Brain microvascular endothelial cell (primary cell): ENCODE data around the gene KCNAB1.

Source experiments
- DNase-seq: peaks from one replicate; pipeline ENCODE4 v3.0.0-alpha.2; 2020
- H3K27ac ChIP-seq: fragments of 250-450 bp; sonication (Bioruptor Pico); 2 replicates; pipeline ENCODE4 v1.5.1; 2020; ENCODE audit warnings: mild to moderate bottlenecking, moderate library complexity
- H3K27me3 ChIP-seq: fragments of 250-450 bp; sonication (Bioruptor Pico); replicated peaks from 2 replicates; pipeline ENCODE4 v1.5.1; 2020; ENCODE audit warnings: mild to moderate bottlenecking
- H3K36me3 ChIP-seq: fragments of 250-450 bp; sonication (Bioruptor Pico); replicated peaks from 2 replicates; pipeline ENCODE4 v1.5.1; 2020; ENCODE audit warnings: mild to moderate bottlenecking
- H3K4me3 ChIP-seq: 2 replicates; pipeline ENCODE4 v1.5.1; 2011; ENCODE audit warnings: low read depth, mild to moderate bottlenecking, control low read depth, low read length, moderate library complexity
- CTCF ChIP-seq: IDR thresholded peaks from 2 replicates; pipeline ENCODE4 v1.5.1; 2011; ENCODE audit warnings: low read depth, mild to moderate bottlenecking, moderate library complexity, low read length, control low read depth, inconsistent platforms; ENCODE audit errors: missing control alignments
- in situ Hi-C: cut with HindIII; loops from 2 replicates; pipeline ENCODE4 v1.10.0; 2017; ENCODE audit warnings: low sequenced_read_pairs, low pct_ligation_motif_present

The KCNAB1 gene

GRCh38 chr3:156527060-156527459, 406.7 kb downstream of the KCNAB1 start:
- in situ Hi-C loops = no loop called here
- no peaks in the 10 kb centered on the region for H3K27me3 ChIP-seq

GRCh38 chr3:156530980-156531379, 410.6 kb downstream of the KCNAB1 start:
- in situ Hi-C loops = no loop called here
- H3K4me3 ChIP-seq = no peak overlapping the region
- no peak for TF ChIP-seq CTCF
- DNase-seq = no peak
- H3K36me3 ChIP-seq = no peaks in the 10 kb centered on the region
- H3K27ac ChIP-seq = no peak overlapping the region
- H3K27me3 ChIP-seq = no peaks in the 10 kb centered on the region

More at GRCh38 chr3:156527060-156527459, 406.7 kb downstream of the KCNAB1 start:
- H3K27ac ChIP-seq = no peak overlapping the region
- H3K36me3 ChIP-seq = no peaks in the 10 kb centered on the region
- no peak for TF ChIP-seq CTCF
- no peak for DNase-seq
- H3K4me3 ChIP-seq = no peak overlapping the region

- no peak for TF ChIP-seq CTCF
- Histone ChIP-seq H3K4me3 (no peak overlapping the region), H3K27me3 (no peaks in the 10 kb centered on the region), H3K27ac (peak overlapping the region; percentile 47), H3K36me3 (no peaks in the 10 kb centered on the region)
- in situ Hi-C loops = no loop called here
- DNase-seq = no peak
Observed at GRCh38 chr3:156532730-156533129, 412.4 kb downstream of the KCNAB1 start.

GRCh38 chr3:156533205-156533604, 412.8 kb downstream of the KCNAB1 start:
- Histone ChIP-seq H3K27me3 (no peaks in the 10 kb centered on the region), H3K27ac (peak overlapping the region; percentile 47), H3K36me3 (no peaks in the 10 kb centered on the region), H3K4me3 (no peak overlapping the region)
- DNase-seq = peak; percentile 54
- in situ Hi-C loops = no loop called here
- no peak for TF ChIP-seq CTCF

- Histone ChIP-seq H3K27me3 (no peaks in the 10 kb centered on the region), H3K4me3 (no peak overlapping the region), H3K27ac (peak overlapping the region; percentile 89), H3K36me3 (peaks cover 15% of the 10 kb centered on the region)
- DNase-seq = peak; percentile 99
- in situ Hi-C loops = no loop called here
- TF ChIP-seq CTCF = peak; percentile 44
Observed at GRCh38 chr3:156535162-156535627, 414.8 kb downstream of the KCNAB1 start.

GRCh38 chr3:156535798-156536197, 415.4 kb downstream of the KCNAB1 start:
- Histone ChIP-seq H3K27ac (peak overlapping the region; percentile 89), H3K36me3 (peaks cover 18% of the 10 kb centered on the region), H3K27me3 (no peaks in the 10 kb centered on the region), H3K4me3 (no peak overlapping the region)
- no peak for DNase-seq
- in situ Hi-C loops = no loop called here
- TF ChIP-seq CTCF = no peak
